Neutrophil (primary cell): ENCODE data around the gene MEGF11.
"Not testable (repeated sequence)": the region's sequence is repeated elsewhere in the genome, so short reads cannot be mapped to it uniquely, and the experiment has no call there.

Experiments
- H3K27ac ChIP-seq: fragments of 200-600 bp; sonication (generic); 2 replicates; pipeline ENCODE4 v1.5.1; 2016; ENCODE audit warnings: mild to moderate bottlenecking, moderate library complexity
- H3K27me3 ChIP-seq: fragments of 200-600 bp; sonication (generic); 2 replicates; pipeline ENCODE4 v1.6.0; 2016; ENCODE audit warnings: mild to moderate bottlenecking
- H3K36me3 ChIP-seq: fragments of 200-600 bp; sonication (generic); 2 replicates; pipeline ENCODE4 v1.5.1; 2017
- H3K4me1 ChIP-seq, 2 experiments: fragments of 200-600 bp in 1 of 2; sonication (generic) in 1 of 2; 1 replicate in 1 of 2; 2 replicates in 1 of 2; pipeline versions ENCODE4 v1.5.1 to v1.6.1; 2013 to 2016; ENCODE audit warnings: low read depth in 1 of 2, low read length in 1 of 2, mild to moderate bottlenecking in 1 of 2, moderate library complexity in 1 of 2; ENCODE audit not compliant: control insufficient read depth in 1 of 2, insufficient read depth in 1 of 2
- H3K4me3 ChIP-seq, 2 experiments: fragments of 200-600 bp in 1 of 2; sonication (generic) in 1 of 2; 1 replicate in 1 of 2; 2 replicates in 1 of 2; pipeline ENCODE4 v1.5.1; 2013 to 2016; ENCODE audit warnings: low read depth in 1 of 2, low read length in 1 of 2, mild to moderate bottlenecking in 1 of 2, moderate library complexity in 1 of 2
- H3K9me3 ChIP-seq: fragments of 200-600 bp; sonication (generic); 2 replicates; pipeline ENCODE4 v1.5.1; 2016
- TF ChIP-seq, protein P1 (sequence below): fragments of 200-600 bp; sonication (generic); IDR thresholded peaks from 2 replicates; pipeline ENCODE4 v1.5.1; 2016; ENCODE audit warnings: antibody characterized with exemption

The MEGF11 gene

GRCh38 chr15:66269326-66270090, 16.0 kb upstream of the MEGF11 start:
- no peaks in the 10 kb centered on the region for H3K4me1 ChIP-seq
- TF ChIP-seq, protein P1, sequence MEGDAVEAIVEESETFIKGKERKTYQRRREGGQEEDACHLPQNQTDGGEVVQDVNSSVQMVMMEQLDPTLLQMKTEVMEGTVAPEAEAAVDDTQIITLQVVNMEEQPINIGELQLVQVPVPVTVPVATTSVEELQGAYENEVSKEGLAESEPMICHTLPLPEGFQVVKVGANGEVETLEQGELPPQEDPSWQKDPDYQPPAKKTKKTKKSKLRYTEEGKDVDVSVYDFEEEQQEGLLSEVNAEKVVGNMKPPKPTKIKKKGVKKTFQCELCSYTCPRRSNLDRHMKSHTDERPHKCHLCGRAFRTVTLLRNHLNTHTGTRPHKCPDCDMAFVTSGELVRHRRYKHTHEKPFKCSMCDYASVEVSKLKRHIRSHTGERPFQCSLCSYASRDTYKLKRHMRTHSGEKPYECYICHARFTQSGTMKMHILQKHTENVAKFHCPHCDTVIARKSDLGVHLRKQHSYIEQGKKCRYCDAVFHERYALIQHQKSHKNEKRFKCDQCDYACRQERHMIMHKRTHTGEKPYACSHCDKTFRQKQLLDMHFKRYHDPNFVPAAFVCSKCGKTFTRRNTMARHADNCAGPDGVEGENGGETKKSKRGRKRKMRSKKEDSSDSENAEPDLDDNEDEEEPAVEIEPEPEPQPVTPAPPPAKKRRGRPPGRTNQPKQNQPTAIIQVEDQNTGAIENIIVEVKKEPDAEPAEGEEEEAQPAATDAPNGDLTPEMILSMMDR = no peak
- H3K9me3 ChIP-seq = no peaks in the 10 kb centered on the region
- no peaks in the 10 kb centered on the region for H3K36me3 ChIP-seq
- H3K27me3 ChIP-seq = peaks cover 32% of the 10 kb centered on the region
- H3K4me3 ChIP-seq = no peak overlapping the region
- H3K27ac ChIP-seq = no peak overlapping the region

- Histone ChIP-seq H3K4me3 (no peak overlapping the region), H3K4me1 (no peaks in the 10 kb centered on the region), H3K27ac (no peak overlapping the region), H3K36me3 (no peaks in the 10 kb centered on the region), H3K9me3 (no peaks in the 10 kb centered on the region), H3K27me3 (peaks cover 63% of the 10 kb centered on the region)
- TF ChIP-seq, protein P1 = no peak
Observed at GRCh38 chr15:66264859-66265513, 11.4 kb upstream of the MEGF11 start.

DNA sequence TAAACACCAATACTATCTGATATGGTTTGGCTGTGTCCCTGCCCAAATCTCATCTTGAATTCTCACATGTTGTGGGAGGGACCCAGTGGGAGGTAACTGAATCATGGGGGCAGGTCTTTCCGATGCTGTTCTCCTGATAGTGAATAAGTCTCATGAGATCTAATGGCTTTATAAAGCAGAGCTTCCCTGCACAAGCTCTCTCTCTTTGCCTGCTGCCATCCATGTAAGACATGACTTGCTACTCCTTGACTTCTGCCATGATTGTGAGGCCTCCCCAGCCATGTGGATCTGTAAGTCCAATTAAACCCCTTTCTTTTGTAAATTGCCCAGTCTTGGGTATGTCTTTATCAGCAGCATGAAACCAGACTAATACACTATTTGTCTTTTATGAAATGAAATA, 9.3 kb upstream of the MEGF11 start:
- H3K4me3 ChIP-seq, H3K27ac ChIP-seq, H3K36me3 ChIP-seq, H3K9me3 ChIP-seq, H3K4me1 ChIP-seq: not testable (repeated sequence)
- peaks cover 64% of the 10 kb centered on the region for H3K27me3 ChIP-seq

- H3K4me3 ChIP-seq = no peak overlapping the region
- H3K9me3 ChIP-seq = no peaks in the 10 kb centered on the region
Observed at GRCh38 chr15:66261056-66261455, 7.5 kb upstream of the MEGF11 start.

GRCh38 chr15:66256692-66257091, 3.1 kb upstream of the MEGF11 start:
- peaks cover 99% of the 10 kb centered on the region for H3K27me3 ChIP-seq
- H3K36me3 ChIP-seq = no peaks in the 10 kb centered on the region
- H3K4me1 ChIP-seq = peaks cover 21 to 30% of the 10 kb centered on the region in 2 experiments
- H3K27ac ChIP-seq = no peak overlapping the region
- TF ChIP-seq, protein P1 = no peak
- no peaks in the 10 kb centered on the region for H3K9me3 ChIP-seq
- H3K4me3 ChIP-seq = no peak overlapping the region

More at GRCh38 chr15:66261056-66261455, 7.5 kb upstream of the MEGF11 start:
- Histone ChIP-seq H3K27ac (no peak overlapping the region), H3K27me3 (peaks cover 73% of the 10 kb centered on the region), H3K4me1 (no peaks in the 10 kb centered on the region), H3K36me3 (no peaks in the 10 kb centered on the region)
- TF ChIP-seq, protein P1 = no peak
